COLO668 (cell line): ENCODE data around the gene GFRA3.
A peak's percentile ranks its signal among the peaks of the same experiment; 100 is the strongest.
"Not testable (repeated sequence)": the region's sequence is repeated elsewhere in the genome, so short reads cannot be mapped to it uniquely, and the experiment has no call there.

Experiments used
- DNase-seq: peaks from one replicate; lab custom pipeline; 2025; ENCODE audit not compliant: unreplicated experiment; lab: John Stamatoyannopoulos, UW

GFRA3 gene

GRCh38 chr5:138274189-138274853 lies at the start of gene GFRA3:
GFRA3 (minus strand) TSS chr5:138274621; CDS start chr5:138274424, 197 bp downstream.
- DNase-seq = no peak

DNA sequence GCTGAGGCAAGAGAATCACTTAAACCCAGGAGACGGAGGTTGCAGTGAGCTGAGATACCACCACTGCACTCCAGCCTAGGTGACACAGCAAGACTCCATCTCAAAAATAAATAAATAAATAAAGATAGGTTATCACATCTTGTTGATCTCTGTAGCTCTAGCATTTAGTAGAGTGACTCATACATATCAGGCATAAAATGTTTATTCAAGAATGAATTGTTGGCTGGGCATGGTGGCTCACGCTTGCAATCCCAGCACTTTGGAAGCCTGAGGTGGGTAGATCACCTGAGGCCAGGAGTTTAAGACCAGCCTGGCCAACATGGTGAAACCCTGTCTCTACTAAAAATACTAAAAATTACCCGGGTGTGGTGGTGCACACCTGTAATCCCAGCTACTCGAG lies 43.8 kb upstream of the GFRA3 start:
- not testable (repeated sequence) for DNase-seq

GRCh38 chr5:138316355-138316754 lies 41.9 kb upstream of the GFRA3 start:
- no peak for DNase-seq

GRCh38 chr5:138315751-138316278 lies 41.4 kb upstream of the GFRA3 start:
- no peak for DNase-seq

DNA sequence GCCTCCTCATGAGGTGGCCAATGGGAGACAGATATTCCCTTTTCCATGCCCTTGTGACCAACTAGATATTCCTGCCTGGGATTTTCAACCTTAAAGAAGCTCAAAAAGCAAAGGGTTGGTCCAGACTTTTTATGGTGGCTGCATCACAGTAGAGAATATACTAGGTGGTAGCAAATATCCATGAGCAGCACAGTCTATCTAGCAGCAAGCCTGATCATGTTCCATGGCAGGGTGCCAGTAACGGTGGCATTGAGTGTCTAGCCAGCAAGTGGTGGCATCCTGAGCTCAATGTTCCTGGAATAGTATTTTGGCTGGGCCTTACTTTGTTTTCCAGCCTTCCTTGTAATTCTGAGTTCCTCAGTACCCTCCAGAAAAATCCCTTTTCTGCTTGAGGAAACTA lies 31.4 kb upstream of the GFRA3 start:
- DNase-seq = peak; percentile 54

- no peak for DNase-seq
Observed at GRCh38 chr5:138303372-138303771, 29.0 kb upstream of the GFRA3 start.

DNA sequence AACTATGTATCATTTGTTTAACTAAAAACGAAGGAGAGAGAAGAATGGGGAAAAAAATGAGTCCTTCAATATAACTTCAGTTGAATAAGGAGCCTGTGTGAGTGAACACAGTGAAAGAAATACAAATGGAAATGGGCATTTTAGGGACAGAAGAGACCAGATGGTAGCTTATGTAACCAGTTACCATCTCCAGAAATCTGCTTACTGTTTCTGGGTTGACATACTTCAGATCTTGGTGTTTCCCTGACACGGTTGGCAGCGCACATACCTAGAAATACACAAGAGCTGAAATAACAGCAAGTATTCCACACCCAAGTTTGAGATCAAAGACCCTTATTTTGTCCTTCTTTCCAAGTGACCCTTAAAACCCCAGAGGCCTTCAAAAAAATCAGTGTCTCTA lies 14.9 kb upstream of the GFRA3 start:
- no peak for DNase-seq

GRCh38 chr5:138287246-138287645 lies 12.8 kb upstream of the GFRA3 start:
- DNase-seq = no peak

- peak; percentile 29 for DNase-seq
Observed at GRCh38 chr5:138282920-138283742, 8.7 kb upstream of the GFRA3 start.

DNA sequence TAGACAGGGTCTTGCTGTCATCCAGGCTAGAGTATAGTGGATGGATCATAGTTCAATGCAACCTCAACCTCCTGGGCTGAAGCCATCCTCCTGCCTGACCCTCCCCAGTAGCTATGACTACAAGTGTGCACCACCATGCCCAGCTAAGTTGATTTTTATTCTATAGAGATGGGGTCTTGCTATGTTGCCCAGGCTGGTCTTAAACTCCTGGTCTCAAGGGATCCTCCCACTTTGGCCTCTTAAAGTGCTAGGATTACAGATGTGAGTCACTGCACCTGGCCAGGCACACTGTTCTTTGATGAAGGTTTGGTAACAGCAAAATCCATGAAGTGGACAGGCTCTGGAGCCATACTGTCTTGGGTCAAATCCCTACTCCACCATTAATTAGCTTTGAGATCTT lies 6.5 kb upstream of the GFRA3 start:
- DNase-seq = no peak

DNA sequence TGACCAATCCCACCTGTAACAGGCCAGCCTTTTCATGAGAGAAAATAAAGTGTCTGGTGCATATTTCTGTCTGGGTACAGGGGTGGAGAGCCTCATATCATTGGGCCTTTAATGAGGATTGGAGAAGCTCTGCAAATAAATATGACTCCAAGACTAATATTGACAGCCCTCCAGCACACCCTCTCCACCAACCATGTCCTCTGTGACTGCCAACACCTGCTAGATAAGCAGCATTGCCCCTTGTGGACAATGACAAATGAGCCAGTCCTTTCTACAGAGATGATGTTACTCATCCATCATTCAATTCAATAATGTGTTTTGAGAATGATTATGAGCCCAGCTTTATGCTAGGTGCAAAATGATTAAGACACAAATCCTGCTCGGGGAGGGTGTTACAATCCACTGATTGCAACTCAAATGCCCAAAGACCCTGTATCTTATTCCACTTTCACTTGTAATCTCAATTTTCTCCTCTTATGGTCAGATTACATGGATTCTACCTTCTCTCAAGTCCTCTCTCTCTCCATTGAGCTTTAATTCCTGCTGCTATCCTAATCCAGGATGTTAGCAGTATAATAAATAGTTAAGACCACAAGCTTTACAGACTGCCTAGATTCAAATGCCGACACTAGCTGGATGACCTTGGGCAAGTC lies 2.1 kb upstream of the GFRA3 start:
- DNase-seq = peak; percentile 67

DNA sequence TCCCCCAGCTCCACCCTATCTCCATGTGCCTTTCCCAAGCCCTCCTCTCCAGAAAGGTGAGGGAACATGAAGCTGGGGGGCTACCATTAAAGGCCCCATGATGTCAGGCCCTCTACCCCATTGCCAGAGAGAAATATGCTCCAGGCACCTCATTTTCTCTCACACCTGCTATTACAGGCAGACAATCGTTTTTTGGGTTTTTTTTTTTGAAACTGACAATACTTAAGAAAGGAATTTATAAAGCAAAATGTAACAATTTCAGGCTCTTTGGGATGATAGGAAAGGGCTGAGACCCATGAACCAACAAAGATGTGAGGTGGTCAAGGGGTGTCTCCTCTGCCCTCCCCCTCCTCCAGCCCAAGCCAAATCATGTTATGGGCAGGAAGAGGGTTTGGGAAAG lies 1.5 kb upstream of the GFRA3 start:
- no peak for DNase-seq

DNA sequence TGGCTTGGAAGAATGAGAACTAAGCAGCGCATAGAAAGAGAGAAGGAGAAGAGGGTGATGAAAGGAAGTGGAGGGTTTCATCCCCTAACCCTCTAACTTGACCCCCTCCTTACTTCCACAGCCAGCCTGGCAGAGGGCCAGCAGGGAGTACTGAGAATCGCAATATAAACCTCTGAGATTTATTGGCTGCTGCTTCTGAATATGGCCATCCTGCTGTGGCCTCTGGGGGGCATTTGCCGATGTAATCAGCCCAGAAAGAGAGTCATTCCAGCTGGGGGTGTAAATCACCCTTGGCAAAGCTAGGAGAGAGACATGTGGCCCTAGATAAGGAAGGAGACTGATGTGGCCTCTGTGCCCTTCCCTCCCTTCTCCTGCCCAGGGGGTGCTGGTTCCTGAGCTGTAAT lies 960 bp upstream of the GFRA3 start:
- peak; percentile 32 for DNase-seq

- DNase-seq = no peak
Observed at GRCh38 chr5:138273834-138274188, 610 bp downstream of the GFRA3 start.

DNA sequence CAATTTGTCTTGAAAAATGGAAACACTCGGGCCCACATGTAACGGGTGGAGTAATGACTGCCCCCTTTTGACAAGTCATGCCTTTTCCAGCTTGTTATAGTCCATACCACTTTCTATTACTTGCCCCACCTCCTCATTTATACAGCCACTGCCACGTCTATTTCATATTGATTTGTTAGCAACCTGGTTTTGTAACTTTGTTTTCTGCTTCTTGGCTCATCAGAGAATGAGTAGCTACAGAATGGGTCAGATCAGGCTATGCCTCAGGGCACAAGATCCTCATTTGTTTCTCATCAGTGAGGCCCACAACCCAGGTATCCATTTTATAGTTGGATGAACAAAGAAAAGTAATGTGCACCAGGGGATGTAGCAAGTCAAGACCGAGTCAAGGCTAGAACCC lies 1.7 kb downstream of the GFRA3 start:
- no peak for DNase-seq

- no peak for DNase-seq
Observed at GRCh38 chr5:138271281-138271680, 3.1 kb downstream of the GFRA3 start.

DNA sequence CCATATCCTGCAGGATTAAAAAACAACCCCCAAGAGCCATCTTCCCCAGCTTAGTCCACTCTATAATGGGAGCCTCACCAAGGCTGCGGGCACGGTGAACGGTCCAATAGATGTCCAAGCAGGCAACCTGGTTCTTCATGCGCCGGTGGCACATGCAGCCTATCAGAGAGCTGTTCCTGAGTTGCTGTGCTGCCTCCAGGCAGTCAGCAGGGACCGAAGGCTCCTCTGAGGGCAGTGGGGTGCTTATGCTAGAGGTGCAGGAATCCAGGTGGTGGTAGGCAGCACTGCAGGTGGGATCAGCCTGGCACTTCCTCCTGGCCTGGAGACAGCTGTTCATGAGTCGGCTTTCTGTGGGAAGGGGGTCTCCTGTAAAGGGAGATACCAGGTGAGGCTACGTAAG lies 10.2 kb downstream of the GFRA3 start:
- DNase-seq = no peak

GRCh38 chr5:138263581-138263980 lies 10.8 kb downstream of the GFRA3 start:
- no peak for DNase-seq

DNA sequence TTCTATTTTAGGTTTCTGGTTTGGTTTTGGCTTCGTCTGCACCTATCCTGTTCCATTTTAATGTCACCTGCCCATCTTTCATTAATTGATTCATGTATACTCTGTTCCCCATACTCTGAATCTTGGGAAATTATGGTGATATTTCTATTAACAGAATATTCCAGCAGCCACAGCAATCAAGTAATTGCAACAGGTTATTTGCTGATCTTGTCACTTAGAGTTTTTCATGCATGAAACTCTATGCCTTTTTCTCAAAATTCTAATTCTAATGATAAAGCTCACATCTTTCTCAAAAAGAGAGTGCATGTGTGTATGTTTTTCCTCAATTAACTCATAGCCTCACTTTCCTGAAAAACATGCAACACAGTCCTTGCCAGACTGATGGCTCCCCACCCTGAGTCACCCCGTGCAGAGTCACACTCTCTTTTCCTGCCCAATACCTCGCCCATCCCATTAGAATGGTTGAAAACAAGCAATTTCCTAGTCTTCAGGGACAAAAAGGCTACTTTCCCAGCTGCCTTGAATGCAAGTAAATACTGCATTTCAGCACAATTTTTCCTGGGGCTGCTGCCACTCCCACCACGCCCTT lies 15.6 kb downstream of the GFRA3 start:
- no peak for DNase-seq

DNA sequence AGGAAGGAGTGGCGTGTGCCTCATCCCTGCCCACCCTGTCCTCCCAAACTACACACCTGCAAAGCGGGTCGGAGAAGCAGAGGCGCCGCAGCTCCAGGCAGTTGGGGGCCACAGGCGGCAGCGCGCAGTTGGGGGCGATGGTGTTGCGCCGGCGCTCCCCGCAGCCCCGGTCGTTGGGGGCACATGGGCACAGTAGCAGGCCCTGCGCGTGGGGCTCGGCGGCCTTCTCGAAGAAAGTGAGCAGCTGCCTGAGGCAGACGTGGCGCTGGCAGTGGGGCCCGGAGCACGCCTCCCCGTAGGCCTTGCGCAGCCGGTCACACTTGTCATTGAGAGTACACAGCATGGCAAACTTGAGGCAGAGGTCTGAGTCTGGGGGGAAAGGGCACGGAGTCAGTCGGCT lies 16.8 kb downstream of the GFRA3 start:
- no peak for DNase-seq

- no peak for DNase-seq
Observed at GRCh38 chr5:138252944-138253343, 21.5 kb downstream of the GFRA3 start.
